Measurements from ENCODE around the gene PDGFD. TPM values are rescaled to one million over a fixed set of nuclear protein-coding genes. Genes with fewer than 3 reads are reported as not detected.

Gene PDGFD
- polyA plus RNA-seq, 1 of the 3 experiments (the other 2 are of a cell fraction) = 4.8 TPM

DNA sequence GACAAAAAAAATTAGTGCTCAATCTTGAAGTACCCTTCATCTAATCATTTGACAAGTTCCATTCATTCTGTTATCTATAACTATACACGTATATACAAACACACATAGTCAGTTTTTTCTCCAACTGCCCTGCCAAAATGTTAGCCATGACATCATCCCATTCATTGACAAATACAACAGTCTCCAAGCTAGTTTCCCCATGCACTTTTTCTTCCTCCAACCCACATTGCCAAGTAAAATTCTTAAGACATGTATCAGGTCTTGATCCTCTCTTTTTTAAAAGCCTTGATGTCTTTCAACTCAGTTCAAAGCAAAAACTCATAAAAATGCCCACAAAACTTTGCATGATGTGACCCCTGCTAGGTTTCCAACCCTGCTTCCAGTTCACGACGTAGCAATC lies 69.4 kb downstream of the PDGFD start:
- H3K9ac ChIP-seq = no peak overlapping the region
- H3K9me2 ChIP-seq = no peaks in the 10 kb centered on the region
- no peaks in the 10 kb centered on the region for H3K9me3 ChIP-seq
- H3K27me3 ChIP-seq (ENCODE audit: insufficient read depth) = no peaks in the 10 kb centered on the region
- ChIA-PET CTCF (no interaction called here), POLR2A (no interaction called here)
- H3K79me2 ChIP-seq (ENCODE audit: insufficient read depth) = no peaks in the 10 kb centered on the region
- no peak overlapping the region for H3K27ac ChIP-seq (ENCODE audit: low read depth in 2 of 2, low read length in 1 of 2)
- H3K4me1 ChIP-seq (ENCODE audit: control insufficient read depth in 1 of 2, insufficient read depth in 2 of 2, low read depth in 1 of 2, low read length in 1 of 2) = no peaks in the 10 kb centered on the region; a peak in 1 of 4 replicates
- H3F3A ChIP-seq (replicated peaks; ENCODE audit: insufficient read depth) = no peaks in the 10 kb centered on the region
- H3K4me2 ChIP-seq = no peak overlapping the region
- H4K20me1 ChIP-seq (ENCODE audit: insufficient read depth) = no peaks in the 10 kb centered on the region
- no peaks in the 10 kb centered on the region for H3K36me3 ChIP-seq (replicated peaks in 1 of 2; ENCODE audit: control insufficient read depth in 1 of 2, insufficient read depth in 2 of 2, low read length in 1 of 2)
- WGBS (ENCODE audit: low lambda C conversion rate) = 89% methylated on average over 3 of the region's 3 CpGs
- H3K4me3 ChIP-seq (ENCODE audit: low read depth in 2 of 2, low read length in 1 of 2) = no peak overlapping the region
- DNase-seq = no peak
- TF ChIP-seq, protein P1, sequence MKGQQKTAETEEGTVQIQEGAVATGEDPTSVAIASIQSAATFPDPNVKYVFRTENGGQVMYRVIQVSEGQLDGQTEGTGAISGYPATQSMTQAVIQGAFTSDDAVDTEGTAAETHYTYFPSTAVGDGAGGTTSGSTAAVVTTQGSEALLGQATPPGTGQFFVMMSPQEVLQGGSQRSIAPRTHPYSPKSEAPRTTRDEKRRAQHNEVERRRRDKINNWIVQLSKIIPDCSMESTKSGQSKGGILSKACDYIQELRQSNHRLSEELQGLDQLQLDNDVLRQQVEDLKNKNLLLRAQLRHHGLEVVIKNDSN (IDR thresholded peaks at IDR 0.05; ENCODE audit: borderline replicate concordance, low read depth) = no peak
- TF ChIP-seq ELF1 (IDR thresholded peaks at IDR 0.05) (no peak), JUND (IDR thresholded peaks at IDR 0.05) (no peak), TCF12 (IDR thresholded peaks at IDR 0.05) (no peak), SMC3 (IDR thresholded peaks at IDR 0.05; ENCODE audit: low read depth, low read length) (no peak), MAX (IDR thresholded peaks at IDR 0.05; ENCODE audit: low read depth) (no peak), IRF3 (IDR thresholded peaks at IDR 0.05; ENCODE audit: low read depth, low read length) (no peak), REST (IDR thresholded peaks at IDR 0.05; ENCODE audit: low read depth, low read length) (no peak)
- H2AFZ ChIP-seq (ENCODE audit: low read depth) = no peak overlapping the region

DNA sequence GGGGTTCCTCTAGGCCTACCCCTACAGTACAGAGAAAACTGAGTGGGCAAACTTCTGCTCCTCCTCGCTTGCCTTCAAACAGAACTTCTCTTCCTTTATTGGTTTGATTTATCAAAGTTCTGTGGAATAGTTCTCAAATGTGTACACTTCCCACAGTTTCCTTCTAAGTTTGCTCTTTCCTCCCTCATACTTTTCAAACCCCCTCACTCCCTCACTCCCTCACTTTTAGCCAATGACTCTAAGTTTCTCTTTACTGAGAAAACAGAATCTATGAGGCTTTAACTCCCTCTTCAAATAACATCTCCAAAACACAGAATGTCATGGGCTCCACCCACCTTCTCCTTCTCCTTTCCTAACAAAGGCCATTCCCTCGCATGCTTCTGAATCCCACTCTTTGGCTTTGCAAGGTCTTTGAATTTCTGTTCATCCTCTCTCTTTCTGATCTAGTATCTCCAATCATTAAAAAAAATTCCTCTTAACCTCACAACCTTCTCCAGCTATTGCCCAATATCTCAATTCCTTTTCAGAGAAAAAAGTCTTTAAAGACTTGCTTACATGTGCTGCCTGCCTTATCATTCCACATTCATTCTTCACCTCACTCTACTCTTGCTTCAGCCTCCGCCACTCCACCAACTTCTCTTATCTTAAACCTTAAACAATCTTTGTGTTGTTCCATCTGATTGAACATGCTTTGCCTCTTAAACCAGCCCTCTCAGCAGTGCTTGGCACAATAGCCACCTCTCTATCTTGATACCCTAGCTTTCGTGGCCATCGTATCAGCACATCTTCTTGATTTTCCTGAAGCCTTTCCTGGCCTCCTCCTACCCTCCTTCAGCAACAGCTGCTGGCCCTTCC lies 70.3 kb downstream of the PDGFD start:
- H3K27me3 ChIP-seq (ENCODE audit: insufficient read depth) = no peaks in the 10 kb centered on the region
- H3K9ac ChIP-seq = no peak overlapping the region
- no peaks in the 10 kb centered on the region; a peak in 1 of 4 replicates for H3K4me1 ChIP-seq (ENCODE audit: control insufficient read depth in 1 of 2, insufficient read depth in 2 of 2, low read depth in 1 of 2, low read length in 1 of 2)
- ChIA-PET POLR2A (no interaction called here), CTCF (interaction anchor here (1.3 kb wide), 1 partner anchor 10 kb away, joined by 3 read pairs; no protein-coding TSS in a partner anchor)
- no peaks in the 10 kb centered on the region for H3K9me2 ChIP-seq
- no peaks in the 10 kb centered on the region for H3F3A ChIP-seq (replicated peaks; ENCODE audit: insufficient read depth)
- H3K36me3 ChIP-seq (replicated peaks in 1 of 2; ENCODE audit: control insufficient read depth in 1 of 2, insufficient read depth in 2 of 2, low read length in 1 of 2) = no peaks in the 10 kb centered on the region
- H3K27ac ChIP-seq (ENCODE audit: low read depth in 2 of 2, low read length in 1 of 2) = no peak overlapping the region
- H3K9me3 ChIP-seq = no peaks in the 10 kb centered on the region
- WGBS (ENCODE audit: low lambda C conversion rate) = 91% methylated on average over 5 of the region's 5 CpGs
- H3K79me2 ChIP-seq (ENCODE audit: insufficient read depth) = no peaks in the 10 kb centered on the region
- no peak overlapping the region for H3K4me2 ChIP-seq
- no peaks in the 10 kb centered on the region for H4K20me1 ChIP-seq (ENCODE audit: insufficient read depth)
- TF ChIP-seq CHD2 (IDR thresholded peaks at IDR 0.05; ENCODE audit: low read length, partially characterized antibody) (no peak), MXI1 (IDR thresholded peaks at IDR 0.05; ENCODE audit: low read depth, low read length) (no peak), TCF12 (IDR thresholded peaks at IDR 0.05) (no peak)
- no peak for DNase-seq
- H2AFZ ChIP-seq (ENCODE audit: low read depth) = no peak overlapping the region
- no peak overlapping the region for H3K4me3 ChIP-seq (ENCODE audit: low read depth in 2 of 2, low read length in 1 of 2)
